ENCODE data around the gene CCDC33.

DNA sequence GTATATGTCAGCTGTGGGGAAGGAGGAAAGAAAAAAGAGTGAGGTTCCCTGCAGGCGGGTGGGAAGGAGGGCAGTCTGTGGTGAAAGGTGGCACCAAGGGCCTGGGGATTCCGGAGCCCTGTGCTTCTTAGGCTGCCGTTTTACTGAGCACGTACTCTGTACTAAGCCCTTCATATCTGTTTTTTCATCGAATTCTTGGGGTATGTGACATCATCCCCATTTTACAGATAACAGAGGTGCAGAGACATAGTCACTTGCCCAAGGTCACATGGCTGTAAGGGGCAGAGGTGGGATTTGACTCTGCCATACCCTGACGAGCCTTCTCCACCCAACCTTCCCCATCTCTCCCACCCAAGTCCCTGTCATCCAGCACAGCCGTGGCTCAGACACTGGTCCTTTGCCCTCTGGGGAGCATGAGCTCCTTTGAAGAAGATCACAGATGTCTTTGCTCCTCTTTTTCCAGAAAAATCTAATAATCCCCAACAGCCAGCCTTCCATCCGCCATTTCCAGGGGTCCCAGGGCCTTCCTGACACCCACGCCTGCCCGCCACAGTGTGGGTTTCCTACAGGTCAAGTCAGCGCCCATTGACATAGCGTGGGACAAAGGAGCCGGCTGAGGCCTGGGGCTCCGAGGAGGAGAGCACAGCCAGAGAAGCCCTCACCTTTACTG lies 107.1 kb downstream of the CCDC33 start:
- TF ChIP-seq, protein P1, sequence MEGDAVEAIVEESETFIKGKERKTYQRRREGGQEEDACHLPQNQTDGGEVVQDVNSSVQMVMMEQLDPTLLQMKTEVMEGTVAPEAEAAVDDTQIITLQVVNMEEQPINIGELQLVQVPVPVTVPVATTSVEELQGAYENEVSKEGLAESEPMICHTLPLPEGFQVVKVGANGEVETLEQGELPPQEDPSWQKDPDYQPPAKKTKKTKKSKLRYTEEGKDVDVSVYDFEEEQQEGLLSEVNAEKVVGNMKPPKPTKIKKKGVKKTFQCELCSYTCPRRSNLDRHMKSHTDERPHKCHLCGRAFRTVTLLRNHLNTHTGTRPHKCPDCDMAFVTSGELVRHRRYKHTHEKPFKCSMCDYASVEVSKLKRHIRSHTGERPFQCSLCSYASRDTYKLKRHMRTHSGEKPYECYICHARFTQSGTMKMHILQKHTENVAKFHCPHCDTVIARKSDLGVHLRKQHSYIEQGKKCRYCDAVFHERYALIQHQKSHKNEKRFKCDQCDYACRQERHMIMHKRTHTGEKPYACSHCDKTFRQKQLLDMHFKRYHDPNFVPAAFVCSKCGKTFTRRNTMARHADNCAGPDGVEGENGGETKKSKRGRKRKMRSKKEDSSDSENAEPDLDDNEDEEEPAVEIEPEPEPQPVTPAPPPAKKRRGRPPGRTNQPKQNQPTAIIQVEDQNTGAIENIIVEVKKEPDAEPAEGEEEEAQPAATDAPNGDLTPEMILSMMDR (IDR thresholded peaks at IDR 0.05): no peak
- no peak for TF ChIP-seq ZFX (IDR thresholded peaks at IDR 0.05; ENCODE audit: borderline replicate concordance)
